DMS53 treated with DMSO at 0.1 percent for 48 hours (cell line): ENCODE data around the gene LATS2.

Experiments
- DNase-seq: peaks from one replicate; lab custom pipeline; 2025; ENCODE audit not compliant: unreplicated experiment; lab: John Stamatoyannopoulos, UW

Gene LATS2

DNA sequence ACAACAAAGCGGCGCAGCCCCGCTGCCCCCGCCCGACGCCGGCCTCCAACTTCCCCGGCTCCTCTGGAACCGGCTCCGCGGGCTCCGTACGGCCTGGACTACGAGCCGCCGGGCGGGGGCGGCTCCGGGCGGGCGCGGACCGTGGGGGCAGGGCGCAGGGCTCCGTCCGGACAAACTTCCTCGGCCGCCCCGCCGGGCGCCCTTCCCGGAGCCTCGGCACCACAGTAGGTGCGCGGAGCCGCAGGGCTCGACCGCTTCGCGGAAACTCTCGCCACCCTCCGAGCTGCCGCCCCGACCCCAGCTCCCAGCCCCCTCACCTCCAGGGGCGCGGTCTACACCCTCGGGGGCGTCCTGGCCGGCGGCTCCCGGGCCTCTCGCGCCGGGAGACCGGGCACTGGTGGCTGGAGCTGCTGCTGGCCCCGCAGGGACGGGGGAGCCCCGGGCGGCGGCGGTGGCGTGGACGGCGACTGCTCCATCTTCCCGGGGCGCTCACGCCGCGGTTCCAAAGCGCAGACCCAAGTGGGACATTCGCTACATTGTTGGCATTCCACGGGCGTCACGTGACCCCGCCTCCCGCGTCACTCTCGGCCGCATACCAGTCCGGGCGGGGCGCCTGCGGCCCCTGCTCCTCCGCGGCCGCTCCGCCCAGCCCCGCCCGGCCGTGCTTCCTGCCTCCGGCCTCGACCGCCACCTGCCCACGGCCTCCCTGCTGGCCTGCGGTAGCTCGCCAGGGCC is at the start of gene LATS2:
TSS of gene LATS2 (minus strand) at position 558 of the 735 bp plus-strand sequence. CDS start 15,560 bp downstream, outside the sequence.
- DNase-seq: peak; percentile 74

GRCh38 chr13:21109168-21109567 is 47.8 kb upstream of the LATS2 start:
- no peak for DNase-seq

DNA sequence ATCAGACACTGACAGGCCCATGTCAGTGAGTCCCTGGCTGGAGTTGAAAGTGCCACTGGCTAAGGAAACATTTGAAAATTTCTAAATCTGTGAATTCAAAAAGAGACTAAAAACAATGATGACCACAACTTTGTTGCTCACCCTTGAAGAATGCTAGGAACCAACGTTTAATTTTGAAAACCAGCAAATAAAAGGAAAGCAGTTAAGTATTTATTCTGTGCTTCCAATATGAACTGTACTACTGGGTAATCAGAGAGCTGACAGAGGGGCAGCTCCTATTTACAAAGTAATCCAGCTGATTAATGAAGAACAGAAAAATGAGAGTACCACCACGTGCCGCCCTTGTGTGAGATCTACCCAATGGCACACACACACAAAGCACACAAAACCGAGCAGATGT is 44.7 kb upstream of the LATS2 start:
- DNase-seq: no peak

DNA sequence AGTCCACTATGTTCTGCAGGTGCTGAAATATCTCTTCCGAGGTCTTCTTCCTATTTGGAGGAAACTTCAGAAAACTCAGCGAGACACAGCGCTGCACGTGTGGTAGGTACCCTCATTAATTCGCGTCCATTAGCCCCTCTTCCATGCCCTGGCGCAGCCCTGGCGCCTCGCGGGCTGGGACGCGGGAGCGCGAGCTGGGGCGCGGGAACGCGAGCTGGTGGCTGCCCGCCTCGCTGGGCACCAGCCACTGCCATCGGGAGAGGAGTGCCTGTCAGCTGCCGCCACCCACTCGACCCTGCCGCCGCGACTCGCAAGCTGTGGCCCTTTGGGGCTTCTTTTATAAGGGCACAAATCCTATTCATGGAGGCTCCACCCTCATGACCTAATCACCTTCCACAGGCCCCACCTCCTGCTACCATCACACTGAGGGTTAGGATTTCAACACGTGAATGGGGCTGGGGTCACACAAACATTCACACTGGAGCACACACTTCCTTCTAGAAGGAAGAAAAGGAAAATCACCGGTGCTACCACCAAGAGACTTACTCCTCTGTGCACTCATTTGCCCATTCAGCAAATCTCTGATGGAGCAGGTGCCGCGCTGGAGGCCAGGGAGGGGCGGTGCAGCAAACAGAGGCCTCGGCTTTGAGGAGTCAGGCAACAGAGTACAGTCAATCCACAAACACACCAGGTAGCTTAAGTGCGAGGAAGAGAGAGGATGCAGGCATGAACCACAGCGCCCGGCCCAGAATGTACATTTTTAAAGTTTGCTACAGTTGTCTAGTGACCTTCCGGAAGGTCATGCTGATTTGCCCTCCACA is 43.0 kb upstream of the LATS2 start:
- no peak for DNase-seq

DNA sequence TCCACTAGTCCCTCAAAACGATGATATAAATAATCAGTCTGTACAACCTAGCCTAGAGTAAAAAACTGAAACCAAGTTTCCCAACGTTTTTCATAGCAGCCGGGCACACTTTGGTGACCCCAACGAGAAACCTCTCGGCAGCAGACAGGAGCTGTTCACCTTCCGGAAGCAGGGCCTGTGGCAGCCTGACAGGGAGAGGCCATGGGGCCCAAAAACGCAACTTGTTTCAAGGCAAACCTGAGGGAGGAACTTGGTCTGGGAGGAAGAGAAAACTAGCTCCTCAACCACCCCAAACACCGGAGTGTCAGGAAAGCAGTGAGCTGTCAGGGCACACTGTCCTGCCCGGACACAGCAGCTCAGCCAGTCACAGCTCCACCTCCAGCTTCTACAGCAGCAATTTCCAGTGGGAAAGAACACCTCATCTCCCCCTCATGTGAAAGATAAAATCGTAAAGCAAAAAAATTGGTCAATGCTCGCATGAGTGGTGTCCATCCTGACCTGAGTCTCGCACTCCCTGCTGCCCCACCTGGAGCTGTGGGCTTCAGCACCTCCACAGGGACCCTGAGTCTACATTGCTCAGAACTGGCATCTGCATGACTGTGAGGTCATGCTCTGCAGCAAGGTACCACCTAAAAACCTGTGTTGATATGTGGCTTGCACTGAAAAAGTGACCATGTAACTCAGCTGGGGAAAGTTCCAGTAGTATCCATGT is 40.6 kb upstream of the LATS2 start:
- DNase-seq: no peak

- DNase-seq: no peak
Observed at GRCh38 chr13:21100994-21101757, 39.8 kb upstream of the LATS2 start.

DNA sequence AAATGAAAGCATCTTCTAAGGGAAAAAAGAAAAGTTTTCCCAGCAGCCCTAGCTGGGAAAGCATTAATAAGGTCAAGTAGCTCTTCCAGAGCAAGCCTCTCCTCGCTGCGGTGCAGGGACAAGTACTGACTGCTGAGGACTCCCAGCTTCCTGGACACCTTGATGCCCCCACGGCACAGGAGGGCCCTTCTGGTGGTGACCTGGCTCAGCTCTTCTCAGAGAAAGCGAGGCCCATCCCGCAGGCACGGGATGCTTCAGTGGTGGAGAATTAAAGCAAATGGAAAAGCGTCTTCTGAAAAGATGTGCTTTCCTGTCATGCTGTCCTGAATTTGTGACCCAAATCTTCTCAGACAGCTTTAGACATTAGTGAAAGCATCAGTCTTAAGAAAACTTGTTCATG is 38.8 kb upstream of the LATS2 start:
- no peak for DNase-seq

DNA sequence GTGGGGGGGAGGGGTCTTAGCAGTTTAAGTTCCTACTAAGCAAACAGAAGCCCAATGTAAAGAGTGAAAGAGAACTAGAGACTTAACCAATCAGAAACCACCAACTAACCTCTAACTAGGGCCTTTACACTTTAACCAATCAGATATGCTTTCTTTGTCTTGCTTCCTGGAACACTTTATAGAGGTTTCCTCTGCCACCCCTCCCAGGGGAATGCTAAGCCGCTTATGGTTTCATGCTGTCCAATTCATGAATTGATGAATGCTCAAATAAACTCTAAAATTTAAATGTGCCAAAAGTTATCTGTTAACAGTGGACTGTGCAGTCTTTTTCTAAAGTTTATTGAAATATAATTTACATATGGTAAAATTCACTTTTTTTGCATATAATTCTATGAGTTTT is 33.9 kb upstream of the LATS2 start:
- DNase-seq: no peak

DNA sequence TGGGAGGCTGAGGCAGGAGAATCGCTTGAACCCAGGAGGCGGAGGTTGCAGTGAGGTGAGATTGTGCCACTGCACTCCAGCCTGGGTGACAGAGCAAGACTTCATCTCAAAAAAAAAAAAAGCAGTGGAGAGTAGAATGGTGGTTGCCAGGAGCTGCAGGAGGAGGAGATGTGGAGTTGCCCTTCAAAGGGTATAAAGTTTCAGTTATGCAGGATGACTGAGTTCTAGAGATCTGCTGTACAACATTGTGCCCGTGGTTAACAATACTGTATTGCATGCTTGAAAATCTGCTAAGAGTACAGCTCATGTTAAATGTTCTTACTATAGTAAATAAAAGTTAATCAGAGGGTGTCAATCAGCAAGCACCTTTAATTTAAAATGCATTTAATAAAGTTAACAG is 28.4 kb upstream of the LATS2 start:
- no peak for DNase-seq

DNA sequence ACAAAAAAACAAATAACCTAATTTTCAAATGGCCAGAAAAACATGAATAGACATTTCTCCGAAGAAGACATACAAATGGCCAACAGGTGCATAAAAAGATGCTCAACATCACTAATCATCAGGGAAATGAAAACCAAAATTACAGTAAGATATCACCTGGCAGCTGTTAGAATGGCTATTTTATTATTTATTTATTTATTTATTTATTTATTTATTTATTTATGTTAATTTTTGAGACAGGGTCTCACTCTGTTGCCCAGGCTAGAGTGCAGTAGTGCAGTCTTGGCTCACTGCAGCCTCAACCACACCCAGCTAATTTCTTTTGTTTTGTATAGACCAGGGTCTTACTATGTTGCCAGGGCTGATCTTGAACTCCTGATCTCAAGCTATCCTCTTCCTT is 27.1 kb upstream of the LATS2 start:
- no peak for DNase-seq

DNA sequence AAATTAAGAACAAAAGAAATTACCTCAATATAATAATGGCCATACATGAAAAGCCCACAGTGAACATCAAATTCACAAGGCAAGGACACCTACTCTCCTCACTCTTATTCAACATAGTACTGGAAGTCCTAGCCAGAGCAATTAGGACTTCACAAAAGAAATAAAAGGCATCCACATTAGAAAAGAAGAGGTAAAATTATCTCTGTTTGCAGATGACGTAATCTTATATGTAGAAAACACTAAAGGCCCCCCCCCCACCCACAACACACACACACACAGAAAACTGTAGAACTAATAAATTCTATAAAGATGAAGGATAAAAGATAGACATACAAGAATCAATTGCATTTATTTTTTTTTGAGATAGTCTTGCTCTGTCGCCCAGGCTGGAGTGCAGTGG is 25.5 kb upstream of the LATS2 start:
- no peak for DNase-seq

- no peak for DNase-seq
Observed at GRCh38 chr13:21081926-21082325, 20.5 kb upstream of the LATS2 start.

- DNase-seq: no peak
Observed at GRCh38 chr13:21080593-21080891, 19.2 kb upstream of the LATS2 start.

DNA sequence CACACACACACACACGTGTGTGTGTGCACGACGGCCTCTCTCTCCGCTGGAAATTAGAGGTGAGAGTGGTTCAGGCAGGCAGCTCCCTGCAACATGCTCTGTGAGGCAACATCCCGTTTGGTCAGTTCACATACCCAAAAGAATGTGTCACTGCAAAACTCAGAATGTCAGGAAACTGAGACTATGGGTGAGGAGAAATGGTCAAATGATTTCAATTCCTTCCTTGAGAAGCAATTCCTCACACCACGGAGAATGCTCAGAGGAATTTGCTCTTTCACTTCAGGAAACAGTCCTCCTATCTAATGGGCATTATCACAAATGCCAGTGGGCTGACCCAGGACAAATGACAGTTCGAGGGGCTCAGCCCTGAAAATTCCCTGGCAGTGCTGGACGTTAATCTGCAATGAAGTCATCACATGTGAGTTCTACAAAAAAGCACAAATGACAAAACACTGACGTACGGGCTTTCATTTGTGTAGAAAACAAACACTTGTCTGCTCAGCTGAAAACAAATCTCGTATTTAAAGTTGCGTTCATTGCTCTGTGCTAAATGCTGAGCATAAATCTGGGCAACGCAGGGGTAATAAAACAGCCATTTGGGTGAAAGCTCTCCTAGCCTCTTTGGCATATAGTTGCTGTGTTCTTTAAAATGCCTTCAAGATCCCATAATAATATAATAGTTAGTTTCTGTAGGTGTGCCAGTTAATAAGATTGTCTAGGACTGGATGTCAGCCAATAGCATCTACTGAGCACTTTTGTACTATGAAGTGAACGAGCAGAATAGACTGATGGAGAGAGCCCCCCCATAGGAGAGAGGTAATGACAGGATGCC is 18.6 kb upstream of the LATS2 start:
- no peak for DNase-seq

GRCh38 chr13:21079221-21079620 is 17.8 kb upstream of the LATS2 start:
- DNase-seq: no peak

DNA sequence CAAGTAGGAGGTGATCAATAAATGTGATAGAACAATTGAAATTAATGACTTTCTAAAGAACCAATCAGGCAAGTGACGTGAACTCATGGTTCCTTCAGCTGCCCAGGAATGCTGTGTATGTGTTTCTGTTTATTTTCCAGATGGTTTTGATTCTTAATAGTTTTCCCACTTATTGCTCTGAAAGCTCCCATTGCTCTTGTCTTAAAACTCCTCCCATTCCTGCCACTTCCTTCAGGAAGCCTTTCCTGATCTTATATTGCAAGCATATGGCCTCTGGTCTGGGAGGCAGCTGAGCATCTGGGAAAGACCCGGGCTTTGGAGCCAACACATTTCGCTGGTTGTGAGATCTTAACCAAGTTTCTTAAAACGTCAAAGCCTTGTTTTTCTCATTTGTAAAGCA is 17.1 kb upstream of the LATS2 start:
- no peak for DNase-seq

DNA sequence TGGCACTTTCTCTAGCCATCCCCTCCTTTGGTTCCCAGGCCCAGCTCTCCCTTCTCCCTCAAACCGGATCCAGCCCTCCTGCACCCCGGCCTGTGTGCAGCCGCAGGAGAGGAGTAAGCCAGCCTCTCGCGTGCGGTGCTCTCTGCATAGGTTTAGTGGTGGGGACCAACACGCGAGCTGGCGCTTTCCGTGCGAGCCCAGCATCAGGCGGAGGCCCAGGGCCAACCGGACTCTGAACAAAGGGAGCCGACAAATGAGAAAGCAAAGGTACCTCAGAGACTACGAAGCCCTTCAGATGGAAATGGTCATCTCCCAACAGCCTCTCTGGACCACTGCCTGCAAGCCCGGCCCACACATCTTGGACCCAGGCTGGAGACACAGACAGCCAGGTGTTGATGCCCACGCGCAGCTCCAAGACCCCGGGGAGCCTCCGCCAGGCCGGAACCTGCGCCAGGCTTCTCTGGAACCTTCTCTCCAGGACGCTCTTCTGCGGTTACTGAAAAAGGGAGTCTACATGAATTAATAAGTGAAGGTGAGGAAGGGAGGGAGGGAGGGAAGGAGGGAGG is 16.5 kb upstream of the LATS2 start:
- DNase-seq: no peak

- DNase-seq: no peak
Observed at GRCh38 chr13:21077076-21077787, 15.8 kb upstream of the LATS2 start.

GRCh38 chr13:21076253-21076652 is 14.9 kb upstream of the LATS2 start:
- DNase-seq: no peak
